NT2/D1 (cell line): ENCODE results near the gene MMAA.

Experiments
- DNase-seq: peaks from one replicate; pipeline ENCODE4 v3.0.0-alpha.2; 2011; ENCODE audit warnings: low read depth, low spot score
- H3K27me3 ChIP-seq: 2 replicates; pipeline ENCODE4 v1.6.0; 2011; ENCODE audit warnings: mild to moderate bottlenecking; ENCODE audit not compliant: insufficient read length, insufficient read depth
- H3K36me3 ChIP-seq: 2 replicates; pipeline ENCODE4 v1.6.1; 2011; ENCODE audit warnings: mild to moderate bottlenecking, low read length, mixed read lengths; ENCODE audit not compliant: insufficient read depth, insufficient read length
- H3K4me1 ChIP-seq: 2 replicates; pipeline ENCODE4 v1.5.1; 2011; ENCODE audit not compliant: insufficient read depth, insufficient read length
- H3K4me3 ChIP-seq: 2 replicates; pipeline ENCODE4 v1.5.1; 2011; ENCODE audit warnings: low read depth; ENCODE audit not compliant: insufficient read length
- H3K9ac ChIP-seq: 2 replicates; pipeline ENCODE4 v1.6.0; 2011; ENCODE audit warnings: low read depth; ENCODE audit not compliant: insufficient read length
- H3K9me3 ChIP-seq: 2 replicates; pipeline ENCODE4 v1.5.1; 2011; ENCODE audit warnings: mild to moderate bottlenecking, low read length; ENCODE audit not compliant: insufficient read depth
- SUZ12 ChIP-seq: IDR thresholded peaks from 2 replicates; pipeline ENCODE4 v1.6.1; 2011; ENCODE audit not compliant: insufficient read length, insufficient read depth; ENCODE audit errors: extremely low read depth
- YY1 ChIP-seq: IDR thresholded peaks from 2 replicates; pipeline ENCODE4 v1.6.1; 2011; ENCODE audit not compliant: insufficient read length, insufficient read depth
- ZNF274 ChIP-seq: IDR thresholded peaks from 2 replicates; pipeline ENCODE4 v1.6.1; 2011; ENCODE audit warnings: mild to moderate bottlenecking, low read depth, low read length

The MMAA gene

GRCh38 chr4:145644699-145645098, 25.5 kb downstream of the MMAA start:
- Histone ChIP-seq H3K9me3 (no peaks in the 10 kb centered on the region), H3K36me3 (no peaks in the 10 kb centered on the region), H3K4me3 (no peak overlapping the region), H3K27me3 (no peaks in the 10 kb centered on the region), H3K9ac (no peak overlapping the region), H3K4me1 (no peaks in the 10 kb centered on the region)
- no peak for TF ChIP-seq SUZ12
- TF ChIP-seq ZNF274, result no peak
- TF ChIP-seq YY1, result no peak
- no peak for DNase-seq

- Histone ChIP-seq H3K9me3 (peaks cover 11% of the 10 kb centered on the region; the same call in 1 of the 2 replicates), H3K4me3 (no peak overlapping the region), H3K9ac (no peak overlapping the region), H3K27me3 (no peaks in the 10 kb centered on the region), H3K4me1 (no peaks in the 10 kb centered on the region), H3K36me3 (no peaks in the 10 kb centered on the region)
- TF ChIP-seq SUZ12 (no peak), YY1 (no peak), ZNF274 (no peak)
- no peak for DNase-seq
Measured at GRCh38 chr4:145656156-145656555, 37.0 kb downstream of the MMAA start.

DNA sequence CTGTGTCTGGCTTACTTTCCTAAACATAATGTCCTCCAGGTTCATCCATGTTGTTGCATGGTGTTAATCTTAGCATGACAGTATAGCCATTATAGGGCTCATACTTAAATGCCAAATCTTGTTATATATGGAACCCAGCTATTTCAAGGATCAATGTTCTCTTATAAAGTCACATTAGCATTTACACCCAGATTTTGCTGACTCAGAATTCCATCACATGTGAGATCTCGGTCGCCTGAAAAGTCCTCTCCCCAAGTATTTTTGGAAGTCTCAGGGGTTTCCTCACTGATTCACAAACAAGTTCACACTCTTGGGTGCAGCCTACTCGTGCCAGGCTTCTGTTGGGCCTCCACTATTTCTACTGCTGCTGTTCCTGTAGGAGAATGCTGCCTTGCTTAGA, 40.9 kb downstream of the MMAA start:
- H3K27me3 ChIP-seq, result no peaks in the 10 kb centered on the region
- no peak for DNase-seq
- no peaks in the 10 kb centered on the region for H3K4me1 ChIP-seq
- H3K36me3 ChIP-seq, result no peaks in the 10 kb centered on the region
- no peak for TF ChIP-seq YY1
- no peak for TF ChIP-seq ZNF274
- TF ChIP-seq SUZ12, result no peak
- H3K9ac ChIP-seq, result no peak overlapping the region
- H3K9me3 ChIP-seq, result no peaks in the 10 kb centered on the region; the same call in 1 of the 2 replicates
- H3K4me3 ChIP-seq, result no peak overlapping the region

DNA sequence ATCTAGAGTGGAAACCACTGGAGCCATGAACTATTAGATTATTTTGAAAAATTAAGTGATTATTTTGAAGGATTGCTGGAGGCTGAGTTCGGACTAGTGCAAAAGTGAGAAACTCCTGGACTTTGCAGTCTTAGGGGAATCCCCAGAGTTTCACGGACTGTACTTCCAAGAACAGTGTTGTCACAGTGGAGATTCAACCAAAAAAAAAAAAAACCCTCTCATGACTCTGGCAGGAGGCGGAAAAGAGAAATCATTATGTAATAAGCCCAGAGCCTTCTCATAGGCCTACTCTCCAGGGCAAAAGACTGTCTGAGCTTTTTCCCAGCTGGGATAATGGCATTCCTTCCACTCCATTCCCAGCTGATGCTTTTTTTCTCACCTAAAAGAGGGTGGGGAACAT, 44.0 kb downstream of the MMAA start:
- H3K9ac ChIP-seq, result no peak overlapping the region
- no peaks in the 10 kb centered on the region for H3K36me3 ChIP-seq
- H3K4me1 ChIP-seq, result no peaks in the 10 kb centered on the region
- no peaks in the 10 kb centered on the region for H3K9me3 ChIP-seq
- no peak overlapping the region for H3K4me3 ChIP-seq
- H3K27me3 ChIP-seq, result no peaks in the 10 kb centered on the region
- no peak for DNase-seq
- no peak for TF ChIP-seq YY1
- no peak for TF ChIP-seq ZNF274
- TF ChIP-seq SUZ12, result no peak

DNA sequence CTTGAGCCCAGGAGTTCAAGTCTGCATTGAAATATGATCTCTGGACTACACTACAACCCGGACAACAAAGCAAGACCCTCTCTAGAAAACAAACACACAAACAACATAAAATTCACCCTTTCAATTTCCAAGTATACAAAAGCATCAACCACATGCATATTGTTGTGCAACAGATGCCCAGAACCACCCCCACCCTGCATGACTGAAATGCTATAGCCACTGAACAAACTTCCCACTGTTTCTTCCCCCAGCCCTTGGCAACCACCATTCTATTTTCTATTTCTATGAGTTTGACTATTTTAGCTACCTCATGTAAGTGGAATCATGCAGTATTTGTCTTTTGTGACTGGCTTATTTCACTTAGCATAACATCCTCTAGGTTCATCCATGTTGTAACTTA, 46.6 kb downstream of the MMAA start:
- no peaks in the 10 kb centered on the region for H3K9me3 ChIP-seq
- H3K4me1 ChIP-seq, result no peaks in the 10 kb centered on the region

DNA sequence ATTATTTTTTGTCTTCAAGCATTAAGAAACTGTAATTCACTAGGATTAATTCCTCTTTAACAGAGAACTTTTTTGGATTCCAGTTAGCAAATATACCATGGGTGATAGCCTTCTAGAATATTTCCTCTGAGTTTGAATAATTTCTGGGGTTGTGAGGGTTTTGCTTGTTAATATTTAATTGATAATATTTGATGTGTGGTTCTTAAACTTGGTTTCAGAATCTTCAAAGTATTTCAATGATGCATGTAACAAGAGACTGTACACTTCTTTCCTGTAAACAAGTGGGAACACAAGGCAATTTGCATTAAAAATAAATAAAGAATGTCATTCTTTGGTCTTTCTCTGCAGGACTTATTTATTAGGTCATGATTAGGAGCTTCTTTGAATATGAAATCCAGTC, 51.2 kb downstream of the MMAA start:
- H3K4me3 ChIP-seq, result no peak overlapping the region
- no peak for TF ChIP-seq SUZ12
- TF ChIP-seq YY1, result no peak
- TF ChIP-seq ZNF274, result no peak
- no peak overlapping the region for H3K9ac ChIP-seq
- no peaks in the 10 kb centered on the region for H3K27me3 ChIP-seq
- H3K9me3 ChIP-seq, result no peaks in the 10 kb centered on the region
- no peaks in the 10 kb centered on the region for H3K36me3 ChIP-seq
- no peak for DNase-seq
- H3K4me1 ChIP-seq, result no peaks in the 10 kb centered on the region

More for the DNA sequence above, 46.6 kb downstream of the MMAA start:
- no peaks in the 10 kb centered on the region for H3K27me3 ChIP-seq
- no peak for DNase-seq
- no peak for TF ChIP-seq ZNF274
- TF ChIP-seq SUZ12, result no peak
- TF ChIP-seq YY1, result no peak
- no peak overlapping the region for H3K9ac ChIP-seq
- no peaks in the 10 kb centered on the region for H3K36me3 ChIP-seq
- H3K4me3 ChIP-seq, result no peak overlapping the region

DNA sequence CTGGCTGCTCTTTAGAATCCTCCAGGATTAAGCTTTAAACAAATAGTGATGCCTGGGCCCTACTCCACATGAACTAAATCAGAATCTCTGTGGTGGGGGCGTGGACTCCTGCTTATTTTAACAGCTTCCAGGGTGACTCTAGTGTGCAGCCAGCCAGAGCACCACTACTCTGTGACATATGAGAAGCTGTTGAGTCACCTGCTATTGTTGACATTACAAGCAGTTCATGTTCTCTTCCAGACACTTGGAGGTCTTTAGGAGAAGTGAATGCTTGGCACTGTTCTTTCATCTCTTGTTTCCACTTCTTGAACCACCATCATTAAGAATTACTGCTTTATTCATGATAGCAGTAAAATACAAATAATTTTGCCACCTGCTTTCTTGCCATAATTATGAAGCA, 60.3 kb downstream of the MMAA start:
- no peaks in the 10 kb centered on the region for H3K4me1 ChIP-seq
- no peaks in the 10 kb centered on the region for H3K9me3 ChIP-seq
- no peak overlapping the region for H3K9ac ChIP-seq
- no peaks in the 10 kb centered on the region for H3K36me3 ChIP-seq
- H3K27me3 ChIP-seq, result no peaks in the 10 kb centered on the region
- TF ChIP-seq ZNF274 (no peak), YY1 (no peak), SUZ12 (no peak)
- no peak for DNase-seq
- no peak overlapping the region for H3K4me3 ChIP-seq
